Aorta (tissue), 5 donors: ENCODE results near the gene MYOZ3. TPM values are rescaled to one million over a fixed set of nuclear protein-coding genes. Genes with fewer than 3 reads are reported as not detected.

ENCODE experiments used
- ATAC-seq: fragments of 200-7000 bp; cut with Tn5 transposase; one replicate; pipeline ENCODE4 v1.9.1; 2022; ENCODE audit warnings: moderate library complexity; ENCODE audit not compliant: low FRiP score
- DNase-seq, 2 donors: peaks; one replicate each; pipeline ENCODE4 v3.0.0-alpha.2; 2020
- H3K27ac ChIP-seq, 2 donors: one replicate each; pipeline ENCODE4 v1.5.1; 2013; ENCODE audit warnings: low read length in 2 of 2, mild to moderate bottlenecking in 2 of 2, moderate library complexity in 2 of 2, control low read depth in 1 of 2, inconsistent platforms in 1 of 2, low read depth in 1 of 2
- H3K27me3 ChIP-seq, 2 donors: one replicate each; pipeline ENCODE4 v1.6.1; 2013; ENCODE audit warnings: control low read depth in 1 of 2, low read length in 1 of 2, mild to moderate bottlenecking in 1 of 2, moderate library complexity in 1 of 2; ENCODE audit not compliant: insufficient read depth in 2 of 2, control insufficient read depth in 1 of 2
- H3K36me3 ChIP-seq, 2 donors: one replicate each; pipeline ENCODE4 v1.6.1; 2013; ENCODE audit warnings: control low read depth in 1 of 2, low read length in 1 of 2, mild to moderate bottlenecking in 1 of 2; ENCODE audit not compliant: insufficient read depth in 2 of 2, control insufficient read depth in 1 of 2
- H3K4me1 ChIP-seq, 2 donors: one replicate each; pipeline ENCODE4 v1.6.1; 2013; ENCODE audit warnings: low read length in 2 of 2, control low read depth in 1 of 2, mild to moderate bottlenecking in 1 of 2, moderate library complexity in 1 of 2; ENCODE audit not compliant: insufficient read depth in 2 of 2, control insufficient read depth in 1 of 2
- H3K4me3 ChIP-seq, 2 donors: one replicate each; pipeline ENCODE4 v1.5.1; 2013; ENCODE audit warnings: low read length in 2 of 2, control low read depth in 1 of 2, mild to moderate bottlenecking in 1 of 2
- H3K9me3 ChIP-seq: one replicate; pipeline ENCODE4 v1.6.1; 2013; ENCODE audit warnings: mild to moderate bottlenecking, low read length; ENCODE audit not compliant: control insufficient read depth
- WGBS, 2 donors: extraction: QIAGEN DNeasy Blood & Tissue Kit; methylation state at CpG; one replicate each; pipeline ENCODE4 v1.1.7; 2013; 5-methylcytosine and 5-hydroxymethylcytosine counted together
- intact Hi-C, 2 donors: fragments of 100-400 bp; cut with DNase I; formaldehyde crosslinking; loops; one replicate each; pipeline versions ENCODE4 v1.14.2 to v1.15.0; 2022
- polyA plus RNA-seq, 2 donors: library from polyadenylated mRNA; stranded (reverse); fragments of 200-250 nt; gene quantifications; one replicate each; pipeline ENCODE4 v1.2.3, GENCODE V29; 2013
- total RNA-seq, 2 donors: library from RNA; stranded (reverse); fragmentation: NEBNext Ultra II Directional; extraction: Animal tissue kit (Norgen Biotek cat#: 25700); gene quantifications; one replicate each; pipeline ENCODE4 v1.2.1, GENCODE V29; 2021
- donor health status: healthy with polysubstance abuse.
- donor health status: Bipolar disorder and iron deficiency.
- donor health status: DM: no; HTN: no; CAD: no.
- donor health status: DM: no; HTN: no; CAD: no.
- donor health status: DM: yes; HTN: yes; CAD: no.

Gene MYOZ3
- total and polyA plus RNA-seq, 4 donors = 2.0 to 14.1 (median 2.7) TPM

DNA sequence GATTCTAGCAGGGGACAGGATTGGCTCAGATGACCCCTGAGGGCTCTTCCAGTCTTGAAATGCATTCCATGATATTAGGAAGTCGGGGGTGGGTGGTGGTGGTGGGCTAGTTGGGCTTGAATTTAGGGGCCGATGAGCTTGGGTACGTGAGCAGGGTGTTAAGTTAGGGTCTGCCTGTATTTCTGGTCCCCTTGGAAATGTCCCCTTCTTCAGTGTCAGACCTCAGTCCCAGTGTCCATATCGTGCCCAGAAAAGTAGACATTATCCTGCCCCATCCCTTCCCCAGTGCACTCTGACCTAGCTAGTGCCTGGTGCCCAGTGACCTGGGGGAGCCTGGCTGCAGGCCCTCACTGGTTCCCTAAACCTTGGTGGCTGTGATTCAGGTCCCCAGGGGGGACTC, 2.9 kb upstream of the MYOZ3 start:
- Histone ChIP-seq H3K36me3 (no peaks in the 10 kb centered on the region), H3K9me3 (no peaks in the 10 kb centered on the region), H3K4me1 (no peaks in the 10 kb centered on the region), H3K27ac (peak overlapping the region; percentile 11 to 56), H3K4me3 (no peak overlapping the region), H3K27me3 (no peaks in the 10 kb centered on the region)
- WGBS, 2 donors = 86 to 92% methylated on average over 4 of the region's 4 CpGs
- intact Hi-C loops = loop anchor here (5.0 to 10.0 kb wide), 2 partner anchors 71 to 193 kb away; no protein-coding TSS in a partner anchor
- no peak for ATAC-seq
- peak in 1 of 2 donors; percentile 17 for DNase-seq

DNA sequence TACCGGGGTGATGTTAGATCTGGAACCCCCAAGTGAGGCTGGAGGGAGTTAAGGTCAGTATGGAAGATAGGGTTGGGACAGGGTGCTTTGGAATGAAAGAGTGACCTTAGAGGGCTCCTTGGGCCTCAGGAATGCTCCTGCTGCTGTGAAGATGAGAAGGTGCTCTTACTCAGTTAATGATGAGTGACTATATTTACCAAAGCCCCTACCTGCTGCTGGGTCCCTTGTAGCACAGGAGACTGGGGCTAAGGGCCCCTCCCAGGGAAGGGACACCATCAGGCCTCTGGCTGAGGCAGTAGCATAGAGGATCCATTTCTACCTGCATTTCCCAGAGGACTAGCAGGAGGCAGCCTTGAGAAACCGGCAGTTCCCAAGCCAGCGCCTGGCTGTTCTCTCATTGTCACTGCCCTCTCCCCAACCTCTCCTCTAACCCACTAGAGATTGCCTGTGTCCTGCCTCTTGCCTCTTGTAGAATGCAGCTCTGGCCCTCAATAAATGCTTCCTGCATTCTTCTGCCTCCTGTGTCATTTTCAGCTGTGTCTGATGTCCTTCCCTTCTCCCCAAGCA, 2.3 kb upstream of the MYOZ3 start:
- H3K36me3 ChIP-seq = no peaks in the 10 kb centered on the region
- peak; percentile 30 to 32 for DNase-seq
- H3K4me1 ChIP-seq = no peaks in the 10 kb centered on the region
- intact Hi-C loops = loop anchor here (5.0 to 10.0 kb wide), 2 partner anchors 71 to 194 kb away; no protein-coding TSS in a partner anchor
- H3K9me3 ChIP-seq = no peaks in the 10 kb centered on the region
- H3K27me3 ChIP-seq = no peaks in the 10 kb centered on the region
- ATAC-seq = no peak
- H3K4me3 ChIP-seq = no peak overlapping the region
- H3K27ac ChIP-seq = peak overlapping the region in 1 of 2 donors; percentile 56
- 31% methylated on average over 3 of the region's 3 CpGs for WGBS, 2 donors

DNA sequence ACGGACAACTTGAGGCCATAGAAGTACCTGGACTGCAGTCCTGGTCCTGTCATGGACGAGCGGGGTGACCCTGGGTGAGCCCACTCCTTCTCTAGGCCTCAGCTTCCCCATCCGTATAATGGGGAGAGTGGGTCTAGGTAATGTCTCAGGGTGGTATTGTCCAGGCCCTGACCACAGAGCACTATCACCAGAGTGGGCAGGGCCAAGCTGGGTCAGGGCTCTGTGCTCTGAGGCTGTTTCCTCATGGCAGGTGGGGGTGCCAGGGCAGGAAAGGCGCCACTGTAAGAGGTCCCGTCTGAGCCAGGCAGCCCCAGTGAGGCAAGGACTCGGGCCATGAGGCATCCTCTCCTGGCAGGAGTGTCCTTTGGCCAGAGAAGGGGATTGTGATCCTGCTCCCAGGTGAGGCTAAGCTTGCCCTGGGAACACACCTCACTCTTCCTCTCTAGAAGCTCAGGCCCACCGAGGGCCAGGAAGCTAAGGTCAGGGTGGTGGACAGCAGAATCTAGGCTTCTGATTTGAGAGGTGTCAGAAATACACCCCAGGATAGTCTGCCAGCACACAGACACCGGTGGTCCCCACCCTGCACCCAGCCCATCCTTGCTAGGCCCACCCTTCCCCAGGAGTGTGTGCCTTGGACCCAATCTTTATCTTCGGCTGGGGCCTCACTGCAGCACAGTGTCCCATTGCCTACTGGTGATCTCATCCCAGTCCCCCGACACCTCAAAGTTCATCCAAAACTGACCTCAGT, 1.5 kb upstream of the MYOZ3 start:
- Histone ChIP-seq H3K4me1 (no peaks in the 10 kb centered on the region), H3K9me3 (no peaks in the 10 kb centered on the region), H3K36me3 (no peaks in the 10 kb centered on the region), H3K27me3 (no peaks in the 10 kb centered on the region), H3K4me3 (no peak overlapping the region), H3K27ac (peak overlapping the region in 1 of 2 donors; percentile 56)
- 44 to 55% methylated on average over 11 of the region's 11 CpGs for WGBS, 2 donors
- ATAC-seq (no peak), DNase-seq (peak in 1 of 2 donors; percentile 49)
- intact Hi-C loops = loop anchor here (5.0 to 10.0 kb wide), 2 partner anchors 72 to 195 kb away; no protein-coding TSS in a partner anchor

DNA sequence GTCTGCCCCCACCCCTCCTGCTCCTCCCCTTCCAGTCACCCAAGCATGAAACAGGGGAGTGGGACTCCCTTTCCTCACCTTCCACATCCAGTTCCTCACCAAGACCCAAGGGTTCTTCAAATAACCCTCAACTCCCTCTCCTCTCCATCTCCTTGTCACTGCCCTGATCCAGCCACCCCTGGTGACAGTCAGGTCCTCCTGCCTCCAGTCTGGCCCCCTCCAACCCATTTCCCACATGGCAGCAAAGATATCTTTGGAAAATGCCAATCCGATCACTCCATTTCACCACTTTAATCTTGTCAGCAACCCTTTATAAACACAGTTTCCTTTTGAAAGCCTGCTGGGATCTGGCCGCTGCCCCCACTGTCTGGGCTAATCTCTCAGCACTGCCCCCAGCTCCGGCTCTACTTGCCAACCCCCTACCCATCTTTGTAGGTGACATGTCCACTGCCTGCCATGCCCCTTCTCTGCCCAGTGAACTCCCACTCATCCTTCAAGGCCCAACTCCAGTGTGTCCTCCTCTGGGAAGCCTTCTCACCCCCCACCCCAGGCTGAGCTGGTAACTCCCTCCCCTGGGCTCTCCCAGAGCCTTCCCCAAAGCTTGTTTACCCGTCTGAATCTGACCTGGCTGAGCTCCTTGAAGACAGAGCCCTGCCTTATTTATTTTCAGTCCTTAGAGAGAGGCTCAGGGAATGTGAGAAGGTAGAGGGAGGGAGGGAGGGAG, 781 bp upstream of the MYOZ3 start:
- WGBS, 2 donors = 15 to 16% methylated on average over 4 of the region's 4 CpGs
- no peaks in the 10 kb centered on the region for H3K27me3 ChIP-seq
- DNase-seq (peak in 1 of 2 donors; percentile 38), ATAC-seq (peak; percentile 1)
- peak overlapping the region; percentile 23 to 31 for H3K27ac ChIP-seq
- intact Hi-C loops = no loop called here
- no peaks in the 10 kb centered on the region for H3K4me1 ChIP-seq
- no peaks in the 10 kb centered on the region for H3K36me3 ChIP-seq
- H3K9me3 ChIP-seq = no peaks in the 10 kb centered on the region
- H3K4me3 ChIP-seq = no peak overlapping the region

- WGBS, 2 donors = 85 to 89% methylated on average over 10 of the region's 10 CpGs
- DNase-seq (peak in 1 of 2 donors; percentile 15), ATAC-seq (no peak)
- Histone ChIP-seq H3K4me1 (no peaks in the 10 kb centered on the region), H3K4me3 (no peak overlapping the region), H3K27ac (no peak overlapping the region), H3K36me3 (no peaks in the 10 kb centered on the region), H3K9me3 (no peaks in the 10 kb centered on the region), H3K27me3 (no peaks in the 10 kb centered on the region)
- intact Hi-C loops = no loop called here
These were observed 958 bp downstream of the MYOZ3 start for GRCh38 chr5:150661821-150662596.

DNA sequence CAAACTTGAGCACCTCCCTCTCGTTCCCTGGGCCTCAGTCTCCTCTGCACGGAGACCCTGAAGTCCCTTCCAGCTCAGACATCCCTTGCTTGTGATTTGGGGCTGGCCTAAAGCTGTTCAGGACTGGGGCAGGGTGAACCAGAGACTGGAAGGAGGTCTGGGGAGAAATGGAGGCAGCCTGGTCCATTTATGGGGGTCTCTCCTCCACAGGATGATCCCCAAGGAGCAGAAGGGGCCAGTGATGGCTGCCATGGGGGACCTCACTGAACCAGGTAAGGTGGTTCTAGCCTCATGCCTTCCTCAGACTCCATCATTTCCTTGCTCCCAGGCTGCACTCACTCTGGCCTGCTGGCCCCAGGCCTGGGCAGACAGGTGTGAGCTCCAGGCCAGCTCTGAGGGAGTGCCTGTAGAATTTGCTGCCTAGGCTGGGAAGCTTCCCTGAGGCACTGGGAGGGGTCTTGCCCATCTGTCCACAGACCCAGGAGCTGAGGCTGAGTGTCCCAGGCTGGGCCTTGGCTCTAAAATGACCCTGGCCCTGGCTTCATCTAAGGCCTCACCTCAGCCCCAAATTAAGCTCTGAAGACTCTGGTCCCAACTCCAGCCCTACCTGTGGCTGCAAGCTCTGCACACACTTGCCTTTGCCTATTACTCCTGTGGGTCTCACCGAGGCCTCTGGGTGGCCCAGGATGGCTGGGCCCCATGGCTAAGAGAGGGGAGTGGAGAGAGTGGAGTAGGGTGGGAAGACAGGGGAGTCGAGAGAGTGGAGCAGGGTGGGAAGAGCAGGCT, 1.9 kb downstream of the MYOZ3 start:
- DNase-seq (peak; percentile 17 to 57), ATAC-seq (no peak)
- no peaks in the 10 kb centered on the region for H3K9me3 ChIP-seq
- H3K27me3 ChIP-seq = no peaks in the 10 kb centered on the region
- H3K4me3 ChIP-seq = no peak overlapping the region
- 80% methylated on average over 4 of the region's 4 CpGs for WGBS, 2 donors
- intact Hi-C loops = no loop called here
- no peaks in the 10 kb centered on the region for H3K36me3 ChIP-seq
- no peak overlapping the region for H3K27ac ChIP-seq
- no peaks in the 10 kb centered on the region for H3K4me1 ChIP-seq

- Histone ChIP-seq H3K9me3 (no peaks in the 10 kb centered on the region), H3K4me1 (no peaks in the 10 kb centered on the region), H3K36me3 (no peaks in the 10 kb centered on the region), H3K27me3 (no peaks in the 10 kb centered on the region), H3K27ac (no peak overlapping the region), H3K4me3 (no peak overlapping the region)
- no peak for DNase-seq
- WGBS, 2 donors = 88 to 89% methylated on average over 3 of the region's 3 CpGs
- ATAC-seq = no peak
- intact Hi-C loops = no loop called here
These were observed 2.9 kb downstream of the MYOZ3 start for GRCh38 chr5:150663936-150664335.

DNA sequence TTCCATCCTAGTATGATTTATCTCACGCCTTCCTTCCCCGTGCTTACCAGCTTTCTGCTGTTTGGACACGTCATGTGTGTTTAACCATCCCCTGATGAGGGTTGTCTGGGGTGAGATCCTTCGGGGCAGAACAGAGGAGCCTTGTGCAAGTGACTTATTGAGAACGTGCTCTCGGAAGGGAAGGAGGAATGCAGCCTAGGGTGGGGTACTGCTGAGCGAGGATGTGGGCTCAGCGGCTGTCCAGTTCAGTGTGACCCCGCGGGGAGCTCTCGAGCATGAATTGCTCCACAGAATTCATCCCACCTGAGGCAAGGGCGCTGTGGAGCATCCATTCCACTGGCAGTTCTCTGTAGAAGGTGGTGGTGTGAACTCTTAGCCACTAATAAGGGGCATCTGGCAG, 4.0 kb downstream of the MYOZ3 start:
- WGBS, 2 donors = 75 to 80% methylated on average over 12 of the region's 12 CpGs
- Histone ChIP-seq H3K27me3 (no peaks in the 10 kb centered on the region), H3K4me3 (no peak overlapping the region), H3K36me3 (no peaks in the 10 kb centered on the region), H3K4me1 (no peaks in the 10 kb centered on the region), H3K27ac (no peak overlapping the region), H3K9me3 (no peaks in the 10 kb centered on the region)
- no peak for ATAC-seq
- intact Hi-C loops = no loop called here
- DNase-seq = no peak
